GM18498 (cell line): ENCODE measurements around the gene CENPP.

Experiments
- ATAC-seq: cut with Tn5 transposase; IDR thresholded peaks from one replicate; pipeline ENCODE4 v1.9.1; 2021; ENCODE audit warnings: mild to moderate bottlenecking, moderate library complexity; ENCODE audit not compliant: unreplicated experiment

The CENPP gene

DNA sequence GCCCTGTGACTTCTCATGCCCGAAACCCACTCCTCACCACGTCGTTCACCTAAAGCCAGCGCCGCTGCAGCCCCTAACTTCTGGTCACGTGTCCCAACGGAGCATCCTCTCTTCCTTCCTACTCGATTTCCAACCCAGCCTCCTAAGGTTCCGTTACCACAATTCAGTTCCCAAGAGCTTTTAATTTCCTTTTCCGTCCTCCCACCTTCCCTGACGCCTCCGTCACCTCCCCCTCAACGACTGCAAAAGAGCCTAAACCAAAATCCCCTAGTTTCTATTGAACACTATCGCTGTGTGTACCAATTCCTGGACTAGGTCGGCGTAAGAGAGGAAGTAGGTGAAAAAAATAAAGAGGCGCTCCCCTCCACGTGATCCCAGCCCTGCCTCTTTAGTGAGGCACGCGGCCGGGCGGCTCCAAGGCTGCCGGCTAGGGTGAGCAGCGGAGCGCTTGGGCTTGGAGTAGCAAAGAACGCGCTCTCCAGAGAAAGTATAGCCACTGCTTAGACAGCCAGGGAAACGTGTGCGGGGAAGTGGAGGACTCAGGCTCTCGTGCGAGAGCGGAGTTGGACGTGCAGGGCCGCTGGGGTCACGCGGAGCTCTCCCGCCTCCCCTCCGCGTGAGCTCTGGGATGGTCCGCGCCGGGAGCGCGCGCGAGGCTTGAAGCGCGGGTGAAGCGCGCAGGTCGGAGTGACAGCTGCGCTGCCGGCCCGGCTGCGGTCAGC is at the start of gene CENPP, which contains the start of gene NOL8:
Gene CENPP (plus strand): TSS at position 685 of the 722 bp plus-strand sequence.
Gene NOL8 (minus strand): TSS at position 82 of the 722 bp plus-strand sequence. CDS start 1,189 bp downstream, outside the sequence.
- peak; percentile 95 for ATAC-seq

DNA sequence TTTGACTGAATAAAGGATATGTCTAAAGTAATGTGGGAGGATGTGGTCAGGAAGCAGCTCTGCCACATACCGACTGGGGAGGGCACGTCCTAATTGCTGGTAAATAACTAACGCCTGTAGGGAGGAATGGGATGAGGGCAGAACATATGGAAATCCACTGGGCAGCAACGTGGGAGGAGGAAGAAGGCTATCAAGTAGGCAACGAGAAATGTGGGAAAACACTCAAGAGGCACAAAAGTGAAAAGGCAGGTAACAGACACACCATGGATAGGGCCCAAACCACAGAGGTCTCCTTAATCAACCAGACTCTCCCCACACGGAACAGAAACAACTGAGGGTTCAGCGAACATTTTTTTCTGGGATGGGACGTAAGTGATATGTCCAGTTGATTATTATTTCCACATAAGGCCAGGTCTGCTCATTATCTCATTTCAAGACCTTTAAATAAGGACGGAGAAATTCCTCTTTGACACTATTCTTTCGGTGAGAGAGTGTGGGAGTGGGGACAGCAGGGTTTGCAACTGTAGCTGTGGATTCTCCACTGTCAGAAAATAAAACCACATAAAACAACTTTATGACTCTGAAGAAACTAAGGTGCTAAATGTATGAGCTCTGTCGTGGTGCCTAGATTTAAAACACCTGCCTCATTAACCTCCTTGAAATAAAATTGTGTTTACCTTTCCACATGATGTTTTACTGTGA is 49.3 kb upstream of the CENPP start:
- no peak for ATAC-seq

DNA sequence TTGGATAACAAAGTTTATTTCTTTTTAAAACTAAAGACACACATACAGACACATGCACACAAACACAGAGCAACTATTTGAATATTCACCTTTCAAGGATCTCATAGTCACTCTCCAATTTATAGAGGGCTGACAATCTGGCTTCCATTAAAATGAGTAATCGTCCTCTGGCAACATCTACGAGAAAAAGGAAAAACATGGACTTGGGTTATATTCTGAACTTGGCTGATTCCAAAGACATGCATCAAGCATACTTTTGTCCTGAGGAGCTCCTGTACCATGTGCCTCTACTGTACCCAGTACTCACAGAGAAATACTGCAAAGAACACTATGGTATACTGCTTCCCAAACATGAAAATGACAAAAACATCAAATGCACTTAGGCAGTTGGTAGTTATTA is 47.6 kb upstream of the CENPP start:
- ATAC-seq: no peak

DNA sequence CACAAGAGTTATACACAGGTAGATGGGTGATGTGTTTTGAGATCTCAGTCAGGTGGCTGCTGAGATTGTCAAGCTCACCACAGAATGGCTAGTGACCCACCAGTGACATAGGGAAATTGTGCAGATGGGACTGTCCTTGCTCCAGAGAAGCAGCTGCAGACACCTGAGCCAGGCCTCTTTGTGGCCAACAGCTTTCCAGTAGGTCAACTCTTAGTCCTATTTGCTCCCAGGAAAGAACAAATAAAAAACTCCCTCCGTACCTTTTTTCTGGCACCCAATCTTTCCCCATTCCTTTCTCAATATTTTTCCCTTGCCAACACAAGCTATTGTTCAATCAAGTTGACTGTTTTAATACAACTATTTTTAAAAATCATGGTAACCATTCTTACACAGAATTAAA is 46.5 kb upstream of the CENPP start:
- ATAC-seq: no peak

DNA sequence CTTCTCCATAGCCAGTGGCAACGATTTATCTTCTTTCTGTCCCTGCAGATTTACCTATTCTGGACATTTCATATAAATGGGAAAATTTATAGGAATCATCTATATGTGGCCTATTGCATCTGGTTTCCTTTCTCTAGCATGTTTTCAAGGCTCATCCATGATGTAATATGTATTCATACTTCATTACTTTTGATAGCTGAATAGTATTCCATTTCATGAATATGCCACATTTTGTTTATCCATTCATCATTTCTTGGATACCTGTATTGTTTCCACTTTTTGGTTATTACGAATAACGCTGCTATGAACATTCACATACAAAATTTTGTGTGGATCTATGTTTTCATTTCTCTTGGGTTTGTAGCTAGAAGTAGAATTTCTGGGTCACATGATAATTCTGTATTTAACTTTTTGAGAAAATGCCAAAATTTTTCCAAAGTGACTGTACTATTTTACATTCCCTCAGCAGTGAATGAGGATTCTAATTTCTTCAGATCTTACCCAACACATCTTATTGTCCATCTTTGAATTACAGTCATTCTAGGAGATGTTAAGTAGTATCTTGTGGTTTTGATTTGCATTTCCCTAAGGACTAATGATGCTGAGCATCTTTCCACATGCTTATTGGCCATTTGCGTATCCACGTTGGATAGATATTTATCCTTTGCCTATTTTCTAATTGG is 35.9 kb upstream of the CENPP start:
- no peak for ATAC-seq

DNA sequence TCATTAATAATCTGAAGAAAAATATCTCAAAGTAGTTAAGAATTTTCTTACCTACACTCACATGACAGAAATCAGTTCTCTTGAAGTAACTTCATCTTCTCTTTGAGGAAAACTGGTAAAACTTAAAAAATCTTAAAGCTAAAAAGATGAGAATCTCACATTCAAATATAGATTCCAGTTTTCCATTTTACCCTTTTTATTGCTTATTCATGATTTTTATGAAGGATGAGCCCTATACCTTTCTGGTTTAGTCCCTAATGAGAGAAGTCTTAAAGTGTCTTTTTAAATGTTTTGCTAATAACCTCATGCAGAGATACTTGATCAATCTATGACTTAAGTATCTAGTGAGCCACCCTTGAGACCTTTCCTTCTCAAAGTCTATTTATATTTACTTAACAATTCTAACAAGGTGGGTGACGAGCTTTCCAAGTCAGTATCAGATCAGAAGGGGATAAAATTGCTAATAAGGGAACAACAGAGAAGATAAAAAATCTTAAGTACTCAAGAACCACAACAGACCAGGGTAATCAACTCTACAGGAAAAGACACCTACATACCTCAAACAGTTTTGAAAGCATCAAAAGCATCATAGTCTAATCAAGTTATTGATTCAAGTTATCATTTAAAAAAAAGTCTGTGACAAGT is 34.8 kb upstream of the CENPP start:
- ATAC-seq: no peak

DNA sequence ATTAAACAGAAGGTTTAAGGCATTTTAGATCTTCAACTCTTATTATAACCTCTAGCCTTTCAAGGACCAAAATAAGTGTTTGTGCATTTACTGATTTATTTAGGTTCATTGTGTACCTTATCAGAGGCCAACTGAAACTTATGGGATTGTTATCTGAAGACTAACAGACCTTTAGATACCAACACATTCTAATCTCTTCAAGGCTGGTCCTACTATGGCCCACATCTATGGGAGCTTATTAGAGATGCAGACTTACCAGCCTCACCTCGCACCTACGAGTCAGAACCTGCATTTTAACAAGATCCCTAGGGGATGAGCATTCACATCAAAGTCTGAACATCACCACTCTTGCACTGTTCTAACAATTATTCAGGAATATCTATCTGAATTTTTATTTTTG is 34.2 kb upstream of the CENPP start:
- ATAC-seq: no peak

DNA sequence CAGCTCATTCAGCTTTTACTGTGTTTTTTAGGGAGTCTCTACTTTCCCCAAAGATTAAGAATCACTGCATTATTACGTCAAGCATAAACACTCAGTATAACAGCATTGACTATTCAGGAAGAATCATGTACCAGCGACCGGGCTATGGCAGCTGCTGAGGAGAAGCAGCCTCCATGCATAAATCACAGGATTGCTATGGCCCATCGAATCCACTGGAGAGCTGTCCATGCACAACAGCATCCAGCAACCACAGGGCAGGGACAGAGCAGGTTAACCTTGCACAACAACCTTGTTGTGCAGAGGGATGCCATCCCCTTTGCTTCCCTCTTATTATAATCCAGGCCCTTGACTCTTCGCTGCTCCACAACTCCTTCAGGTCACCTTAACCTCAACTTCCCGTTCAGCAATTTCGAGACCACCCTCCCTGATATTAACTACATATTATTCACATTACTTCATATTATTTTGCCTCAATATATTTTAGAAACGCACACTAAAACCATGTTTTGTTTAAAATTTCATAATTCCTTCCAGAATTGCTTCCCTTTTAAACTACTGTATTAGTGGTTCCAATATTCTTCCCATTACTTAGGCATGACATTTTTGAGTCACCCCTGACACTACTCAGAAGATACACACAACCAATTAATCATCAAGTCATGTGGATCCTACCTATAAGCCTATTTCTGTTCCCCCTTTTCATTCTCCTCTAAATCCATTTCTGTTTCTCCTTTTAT is 33.2 kb upstream of the CENPP start:
- ATAC-seq: no peak

DNA sequence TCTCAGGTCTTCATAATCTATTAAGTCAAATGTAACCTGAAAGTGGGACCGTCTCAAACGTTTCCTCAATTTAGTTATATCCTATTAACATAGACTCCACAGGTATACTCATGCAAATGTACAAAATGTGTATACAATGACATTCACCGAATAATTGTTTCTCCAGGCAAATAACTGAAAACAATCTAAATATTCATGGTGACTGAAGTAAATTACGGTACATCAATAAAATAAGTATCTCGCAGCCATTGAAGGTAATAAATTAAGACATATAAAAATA is 32.7 kb upstream of the CENPP start:
- ATAC-seq: no peak

DNA sequence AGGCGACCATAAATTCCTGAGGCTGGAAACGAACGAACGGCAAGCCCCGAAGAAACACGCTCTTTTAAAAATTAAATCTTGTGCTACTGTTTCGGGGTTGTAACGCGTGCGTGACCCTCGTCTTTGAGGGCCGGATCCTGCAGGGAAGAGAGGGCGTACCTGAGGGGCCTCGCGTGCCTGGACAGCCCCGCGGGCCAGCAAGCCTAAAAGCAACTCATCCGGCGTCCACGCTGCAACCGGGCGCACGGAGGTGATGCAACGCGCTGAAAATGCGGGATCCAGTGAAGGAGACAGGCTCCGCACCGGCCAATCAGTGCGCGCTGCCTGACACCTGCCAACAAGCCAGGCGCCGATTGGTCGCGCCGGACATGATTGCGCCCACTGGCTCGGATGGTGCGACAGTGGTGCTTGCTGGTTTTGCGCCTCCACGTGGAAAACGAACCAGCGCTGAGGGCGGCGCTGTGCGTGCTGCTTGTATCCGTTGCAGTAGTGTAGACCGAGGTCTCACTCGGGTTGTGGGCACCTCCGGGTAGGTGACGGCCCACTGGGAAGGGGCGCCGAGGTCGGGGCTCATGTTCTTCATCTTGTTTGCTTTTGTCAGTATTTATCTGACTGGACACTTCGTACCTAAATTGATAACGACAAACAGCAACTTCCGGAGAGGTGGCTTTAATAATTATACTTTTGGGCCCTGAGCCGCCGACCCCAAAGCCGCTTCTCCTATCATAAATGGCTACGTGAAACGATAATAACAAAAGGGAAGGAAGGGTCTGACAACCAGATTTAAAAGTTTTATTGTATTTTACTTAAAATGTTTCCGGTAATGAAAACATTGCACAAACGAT is 32.1 kb upstream of the CENPP start, which contains the start of gene IARS1:
Gene IARS1 (minus strand): TSS at position 246 of the 845 bp plus-strand sequence. CDS start 4,278 bp downstream, outside the sequence.
- ATAC-seq: peak; percentile 97

DNA sequence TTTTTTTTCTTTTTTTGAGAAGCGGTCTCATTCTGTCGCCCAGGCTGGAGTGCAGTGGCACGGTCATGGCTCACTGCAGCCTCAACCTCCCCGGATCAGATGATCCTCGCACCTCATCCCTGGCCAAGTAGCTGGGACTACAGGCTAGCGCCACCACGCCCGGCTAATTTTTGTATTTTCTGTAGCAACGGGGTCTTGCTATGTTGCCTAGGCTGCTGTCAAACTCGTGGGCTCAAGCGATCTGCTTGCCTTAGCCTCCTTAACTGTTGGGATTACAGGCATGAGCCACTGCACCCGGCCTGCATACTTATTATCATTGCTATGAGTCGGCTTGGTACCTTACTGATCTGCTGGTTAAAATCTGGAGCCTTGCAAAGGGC is 31.5 kb upstream of the CENPP start:
- no peak for ATAC-seq

DNA sequence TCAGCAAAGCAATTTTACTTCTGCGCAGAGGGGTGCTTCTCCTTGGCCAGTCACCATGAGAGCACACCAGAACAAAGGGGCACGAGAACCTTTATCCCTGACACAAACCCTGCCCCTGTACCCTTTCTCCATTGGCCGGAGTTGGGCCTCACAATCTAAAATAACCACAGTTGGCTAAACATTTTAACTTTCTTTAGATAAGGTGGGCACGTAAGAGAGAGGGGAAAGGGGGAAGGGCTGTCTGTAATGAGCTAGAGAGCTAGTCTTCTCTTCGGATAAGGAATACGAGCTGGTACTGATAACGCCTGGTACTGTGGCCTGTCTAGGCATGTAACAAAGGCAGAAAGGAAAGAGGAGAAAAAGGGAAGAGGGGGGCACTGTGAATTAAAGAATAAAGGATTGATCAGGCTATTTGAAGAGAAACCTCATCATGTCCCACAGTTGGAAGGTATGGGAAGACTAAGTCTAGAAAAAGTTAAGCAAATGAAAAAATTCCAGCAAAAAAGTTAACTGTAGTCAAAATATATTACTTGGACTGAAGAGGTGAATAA is 30.4 kb upstream of the CENPP start:
- ATAC-seq: no peak

DNA sequence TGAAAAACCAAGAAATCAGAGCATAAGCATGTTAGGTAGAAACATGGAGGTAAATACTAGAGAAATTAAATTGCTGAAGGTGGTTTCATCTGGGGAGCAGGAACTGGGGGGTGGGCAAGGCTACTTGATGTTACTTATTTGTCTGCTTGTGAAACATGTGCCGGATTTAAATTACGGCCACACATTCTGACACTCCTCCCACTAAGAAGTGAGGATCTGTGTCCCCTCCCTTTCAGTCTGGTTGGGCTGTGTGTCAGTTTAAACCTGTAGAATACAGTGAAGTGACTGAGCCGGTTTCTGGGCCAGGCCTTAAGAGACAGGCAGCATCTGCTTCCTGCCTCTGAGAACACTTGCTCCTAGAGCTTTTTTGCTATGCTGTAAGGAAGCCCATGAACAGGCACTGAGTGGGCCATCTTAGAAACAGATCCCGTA is 29.9 kb upstream of the CENPP start:
- no peak for ATAC-seq

DNA sequence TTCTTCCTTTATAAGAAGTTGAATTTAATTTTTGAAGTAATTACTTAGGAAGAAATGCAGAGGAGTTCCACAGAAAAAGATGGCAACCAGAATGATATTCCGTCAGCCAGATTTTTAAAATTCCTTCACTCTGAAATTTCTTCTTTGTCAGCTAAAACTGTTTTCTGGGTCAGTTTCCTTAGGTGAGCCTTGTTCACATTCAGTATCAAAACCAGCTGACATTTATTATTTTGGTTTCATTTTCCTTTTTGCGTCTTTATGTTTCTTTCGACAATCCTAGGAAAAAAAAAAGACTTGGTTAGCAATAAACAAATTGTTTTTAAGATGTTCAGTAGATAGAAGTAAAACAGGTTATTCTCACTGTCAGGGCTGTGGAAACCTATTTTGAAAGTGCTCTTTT is 28.1 kb upstream of the CENPP start:
- ATAC-seq: no peak

DNA sequence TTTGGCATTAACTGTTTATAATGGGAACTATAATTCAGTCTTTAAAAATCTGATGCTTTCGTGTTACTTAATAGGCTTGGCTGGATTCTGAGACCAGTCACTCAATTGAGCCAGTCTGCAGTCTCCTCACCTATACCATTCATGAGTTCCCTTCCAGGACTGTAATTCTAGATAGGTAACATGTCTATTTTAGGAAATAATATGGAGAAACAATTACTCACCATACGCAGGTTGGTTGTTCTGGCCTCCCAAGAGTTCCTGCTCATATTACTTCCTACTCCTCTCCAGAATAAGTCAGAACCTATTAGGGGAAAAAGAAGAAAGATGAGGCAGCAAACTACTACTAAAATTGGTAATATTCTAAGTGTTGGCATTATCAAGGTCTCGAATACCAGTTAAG is 27.7 kb upstream of the CENPP start:
- ATAC-seq: no peak

DNA sequence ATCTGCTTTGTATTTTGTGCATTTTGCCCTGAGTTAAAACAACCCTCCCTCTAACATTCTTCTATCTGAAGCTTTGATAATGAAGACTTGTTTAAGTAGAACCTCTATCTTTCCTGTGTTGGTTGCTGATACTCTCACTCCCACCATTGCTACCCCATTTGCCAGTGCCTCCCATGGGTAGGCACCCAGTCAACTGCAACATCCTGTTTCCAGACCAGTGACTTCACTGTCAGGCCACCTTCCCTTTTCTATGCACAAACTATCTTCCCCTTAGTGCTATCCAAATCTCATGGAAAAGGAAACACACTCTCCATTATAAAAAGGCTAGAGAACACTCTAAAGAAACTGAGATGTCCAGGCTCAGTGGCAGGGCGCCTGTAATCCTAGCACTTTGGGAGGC is 26.6 kb upstream of the CENPP start:
- no peak for ATAC-seq

DNA sequence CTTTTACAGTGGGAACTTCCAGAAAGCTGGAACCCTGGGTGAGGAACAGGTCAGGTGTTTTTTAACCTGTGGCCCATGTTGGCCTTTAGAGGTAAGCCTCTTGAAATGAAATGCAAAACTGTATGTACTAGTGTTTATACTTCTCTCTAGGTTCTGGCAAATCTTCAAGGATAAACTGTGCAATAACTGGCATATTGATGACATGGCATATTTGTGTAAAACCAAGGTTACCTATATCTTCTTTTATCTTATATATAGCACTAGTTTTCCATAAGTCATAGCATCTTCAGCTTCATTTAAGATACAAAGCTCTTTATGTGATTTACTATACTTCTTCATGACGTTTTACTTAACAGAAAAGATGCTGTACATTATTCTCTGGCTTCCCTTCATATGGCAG is 24.8 kb upstream of the CENPP start:
- ATAC-seq: no peak

DNA sequence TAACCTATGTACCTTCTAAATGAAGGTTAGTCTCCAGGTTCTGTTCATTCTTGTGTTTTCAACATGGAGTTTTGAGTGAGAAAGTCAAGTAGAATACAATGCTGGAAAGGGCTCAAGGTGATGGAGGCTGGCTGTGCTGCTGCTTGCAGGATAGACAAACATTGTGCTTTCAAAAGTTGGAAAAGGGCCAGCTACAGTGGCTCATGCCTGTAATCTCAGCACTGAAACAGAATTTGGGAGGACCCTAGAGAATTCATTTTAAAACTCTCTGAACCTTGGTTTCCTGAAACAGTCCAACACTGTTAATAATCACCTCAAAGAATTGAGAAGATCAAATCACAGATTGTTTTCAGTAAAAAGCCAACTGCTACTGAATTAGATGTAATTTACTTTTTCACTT is 16.9 kb upstream of the CENPP start:
- ATAC-seq: no peak

DNA sequence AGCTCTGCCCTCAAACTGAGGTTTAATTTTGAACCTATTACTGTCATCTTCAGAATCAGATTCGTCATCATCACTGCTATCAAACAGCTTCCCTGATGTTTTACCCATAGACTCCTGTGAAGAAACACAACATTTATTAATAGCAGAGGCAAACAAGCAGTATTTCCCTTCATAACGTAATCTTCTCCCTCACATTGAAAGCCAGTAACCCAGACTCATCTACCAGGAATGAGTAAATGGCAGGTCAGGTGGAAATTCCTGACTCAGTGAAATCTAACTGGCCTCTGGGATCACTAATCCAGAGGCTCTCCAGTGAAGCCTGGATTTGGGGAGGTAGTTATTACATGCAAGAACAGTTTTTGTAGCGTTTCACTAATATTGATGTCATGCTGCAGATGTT is 15.2 kb upstream of the CENPP start:
- ATAC-seq: no peak
